Stimulated activated naive B cell treated with anti-CD40 and anti-IgM and Interleukin-4, amounts not matched to agents 10 μg/mL and 1 μg/mL and 100 μg/mL, for 72 hours (primary cell): ENCODE measurements around the gene SUZ12.
"Not testable (repeated sequence)": the region's sequence is repeated elsewhere in the genome, so short reads cannot be mapped to it uniquely, and the experiment has no call there.

Source experiments
- ATAC-seq, 2 donors: fragments of 150-1000 bp; cut with Tn5 transposase; replicated peaks; 2 replicates each; pipeline ENCODE4 v1.10.0; 2021; ENCODE audit warnings: moderate library complexity in 1 of 2
- DNase-seq: peaks from one replicate; pipeline ENCODE4 v3.0.0; 2021
- H3K27ac Mint-ChIP-seq: one replicate; pipeline ENCODE4 v1.8.0; 2022; ENCODE audit warnings: mild to moderate bottlenecking, mixed read lengths
- H3K27me3 Mint-ChIP-seq, 2 donors: one replicate each; pipeline ENCODE4 v1.8.0; 2022; ENCODE audit warnings: mixed read lengths in 2 of 2
- H3K36me3 Mint-ChIP-seq, 2 donors: one replicate each; pipeline ENCODE4 v1.8.0; 2022; ENCODE audit warnings: mixed read lengths in 2 of 2, mild to moderate bottlenecking in 1 of 2
- H3K4me1 Mint-ChIP-seq, 2 donors: one replicate each; pipeline ENCODE4 v1.8.0; 2022; ENCODE audit warnings: mixed read lengths in 2 of 2, mild to moderate bottlenecking in 1 of 2
- H3K4me3 Mint-ChIP-seq, 2 donors: one replicate each; pipeline ENCODE4 v1.8.0; 2022; ENCODE audit warnings: mild to moderate bottlenecking in 2 of 2, mixed read lengths in 2 of 2, moderate library complexity in 1 of 2
- H3K9me3 Mint-ChIP-seq, 2 donors: one replicate each; pipeline ENCODE4 v1.8.0; 2022; ENCODE audit warnings: mixed read lengths in 2 of 2, mild to moderate bottlenecking in 1 of 2

The SUZ12 gene

DNA sequence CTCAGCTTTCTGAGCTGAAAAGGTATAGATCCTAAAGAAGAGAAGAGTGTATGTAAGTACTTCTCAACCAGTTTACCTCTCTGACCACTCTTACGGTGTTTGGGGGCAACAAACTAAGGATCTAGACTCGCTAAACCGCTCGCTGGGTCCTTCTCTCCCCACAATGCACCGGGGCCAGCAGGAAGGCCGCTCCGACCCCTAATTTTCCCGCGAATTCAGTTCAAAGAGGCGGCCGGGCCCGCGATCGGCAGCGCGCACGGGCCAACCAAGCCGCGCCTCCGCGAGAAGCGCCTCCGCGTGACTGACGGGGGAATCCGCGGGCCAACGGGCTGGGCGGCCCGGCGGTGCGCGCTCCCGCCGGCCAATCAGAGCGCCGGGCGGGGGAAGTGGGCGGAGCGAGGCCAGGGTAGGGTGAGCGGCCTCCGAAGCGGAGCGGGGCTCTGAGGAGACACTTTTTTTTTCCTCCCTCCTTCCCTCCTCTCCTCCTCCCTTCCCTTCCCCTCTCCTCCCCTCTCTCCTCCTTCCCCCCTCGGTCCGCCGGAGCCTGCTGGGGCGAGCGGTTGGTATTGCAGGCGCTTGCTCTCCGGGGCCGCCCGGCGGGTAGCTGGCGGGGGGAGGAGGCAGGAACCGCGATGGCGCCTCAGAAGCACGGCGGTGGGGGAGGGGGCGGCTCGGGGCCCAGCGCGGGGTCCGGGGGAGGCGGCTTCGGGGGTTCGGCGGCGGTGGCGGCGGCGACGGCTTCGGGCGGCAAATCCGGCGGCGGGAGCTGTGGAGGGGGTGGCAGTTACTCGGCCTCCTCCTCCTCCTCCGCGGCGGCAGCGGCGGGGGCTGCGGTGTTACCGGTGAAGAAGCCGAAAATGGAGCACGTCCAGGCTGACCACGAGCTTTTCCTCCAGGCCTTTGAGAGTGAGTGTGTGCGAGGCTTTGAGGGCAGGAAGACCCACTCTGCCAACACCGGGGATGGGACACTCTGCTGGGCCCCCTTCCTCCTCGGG lies at the start of gene SUZ12:
Gene SUZ12, plus strand, starts transcription at position 393 of the 995 bp plus-strand sequence. Its CDS starts 240 bp downstream, at position 633.
- not testable (repeated sequence) for H3K4me1 Mint-ChIP-seq, H3K9me3 Mint-ChIP-seq, H3K36me3 Mint-ChIP-seq, H3K27me3 Mint-ChIP-seq
- H3K27ac Mint-ChIP-seq: peak within 1 kb of the TSS; percentile 90
- ATAC-seq: peak; percentile 94 to 98
- DNase-seq: peak; percentile 88
- peak within 1 kb of the TSS; percentile 87 for H3K4me3 Mint-ChIP-seq

GRCh38 chr17:31888124-31888523 lies 48.7 kb upstream of the SUZ12 start:
- H3K4me1 Mint-ChIP-seq: peaks cover 15 to 41% of the 10 kb centered on the region in 2 donors
- H3K27ac Mint-ChIP-seq: peak overlapping the region; percentile 99
- H3K27me3 Mint-ChIP-seq: no peaks in the 10 kb centered on the region
- H3K9me3 Mint-ChIP-seq: no peaks in the 10 kb centered on the region
- DNase-seq (peak; percentile 16), ATAC-seq (peak; percentile 50 to 58)
- peak overlapping the region; percentile 62 to 73 for H3K4me3 Mint-ChIP-seq
- H3K36me3 Mint-ChIP-seq: peaks cover 51 to 61% of the 10 kb centered on the region in 2 donors

DNA sequence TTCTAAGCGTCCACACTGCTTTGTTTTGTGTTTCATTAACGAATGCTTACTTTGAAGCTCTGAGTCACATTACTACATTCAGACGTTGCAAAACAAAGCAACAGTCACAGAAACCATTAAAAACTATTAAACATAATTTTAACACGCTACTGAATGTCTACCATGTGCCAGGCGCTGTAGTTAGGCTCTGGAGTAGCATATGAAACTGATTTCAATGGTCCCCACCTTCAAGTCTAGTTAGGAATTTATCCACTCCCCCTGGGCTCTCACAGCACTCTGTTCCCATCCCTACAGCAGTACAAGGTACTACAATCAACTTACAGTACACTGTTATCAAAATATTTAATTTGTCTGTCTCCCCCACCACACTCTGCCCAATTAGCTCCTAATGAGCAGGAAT lies 35.9 kb upstream of the SUZ12 start:
- ATAC-seq (peak; percentile 6 to 10), DNase-seq (no peak)
- Mint-ChIP-seq H3K4me3 (no peak overlapping the region), H3K36me3 (peaks cover 12% of the 10 kb centered on the region in 2 donors), H3K27ac (no peak overlapping the region), H3K9me3 (no peaks in the 10 kb centered on the region), H3K27me3 (no peaks in the 10 kb centered on the region), H3K4me1 (peaks cover 2 to 13% of the 10 kb centered on the region in 2 donors)

GRCh38 chr17:31902693-31903092 lies 34.1 kb upstream of the SUZ12 start:
- ATAC-seq (no peak), DNase-seq (no peak)
- Mint-ChIP-seq H3K9me3 (no peaks in the 10 kb centered on the region), H3K27me3 (peaks cover 0 to 4% of the 10 kb centered on the region in 2 donors), H3K36me3 (peaks cover 3 to 4% of the 10 kb centered on the region in 2 donors), H3K4me3 (no peak overlapping the region), H3K4me1 (peaks cover 2 to 12% of the 10 kb centered on the region in 2 donors), H3K27ac (no peak overlapping the region)

DNA sequence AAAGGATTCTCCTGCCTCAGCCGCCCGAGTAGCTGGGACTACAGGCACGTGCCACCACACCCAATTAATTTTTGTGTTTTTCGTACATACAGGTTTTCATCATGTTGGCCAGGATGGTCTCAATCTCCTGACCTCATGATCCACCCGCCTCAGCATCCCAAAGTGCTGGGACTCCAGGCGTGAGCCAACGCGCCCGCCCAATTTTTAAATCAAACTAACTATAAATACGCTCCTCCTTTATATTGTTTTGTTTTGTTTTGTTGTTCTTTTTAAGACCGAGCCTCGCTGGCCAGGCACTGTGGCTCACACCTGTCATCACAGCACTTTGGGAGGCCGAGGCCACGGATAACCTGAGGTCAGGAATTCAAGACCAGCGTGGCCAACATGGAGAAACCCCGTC lies 33.4 kb upstream of the SUZ12 start:
- Mint-ChIP-seq H3K36me3 (no peaks in the 10 kb centered on the region), H3K4me1 (peaks cover 0 to 8% of the 10 kb centered on the region in 2 donors), H3K27me3 (peaks cover 0 to 4% of the 10 kb centered on the region in 2 donors), H3K4me3 (no peak overlapping the region), H3K27ac (peak overlapping the region; percentile 62), H3K9me3 (no peaks in the 10 kb centered on the region)
- ATAC-seq (no peak), DNase-seq (no peak)

DNA sequence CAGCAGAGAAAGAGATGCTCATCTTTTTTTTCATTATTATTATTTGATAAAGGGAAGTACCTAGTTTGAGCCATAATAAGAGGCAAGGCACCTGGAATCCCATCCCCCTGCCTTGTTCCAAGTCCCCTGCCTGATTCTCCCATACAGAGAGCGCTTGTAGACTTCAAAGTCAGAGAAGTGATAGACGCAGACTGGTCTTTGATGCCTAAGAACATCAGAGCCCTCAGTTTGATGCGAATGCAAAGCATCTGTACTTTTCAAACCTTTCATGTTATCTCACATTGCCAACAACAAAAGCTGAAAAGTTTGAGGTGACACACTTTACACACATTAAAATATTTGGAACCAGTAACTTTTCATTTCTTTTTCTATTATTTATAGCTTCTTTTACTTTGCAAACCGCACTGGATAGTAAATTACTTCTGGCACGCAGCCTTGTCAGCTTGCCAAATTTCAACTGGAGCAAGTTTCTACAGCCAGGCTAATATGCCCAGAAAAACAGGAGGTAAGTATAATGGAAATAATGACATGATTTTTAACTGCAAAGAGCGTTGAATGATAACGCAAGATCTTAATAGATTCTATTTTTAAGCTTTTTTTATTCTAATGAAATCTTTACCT lies 29.4 kb upstream of the SUZ12 start:
- DNase-seq: no peak
- peaks cover 8 to 21% of the 10 kb centered on the region in 2 donors for H3K27me3 Mint-ChIP-seq
- H3K36me3 Mint-ChIP-seq: no peaks in the 10 kb centered on the region
- no peaks in the 10 kb centered on the region for H3K4me1 Mint-ChIP-seq
- H3K9me3 Mint-ChIP-seq: no peaks in the 10 kb centered on the region
- no peak overlapping the region for H3K27ac Mint-ChIP-seq
- ATAC-seq: no peak
- no peak overlapping the region for H3K4me3 Mint-ChIP-seq

DNA sequence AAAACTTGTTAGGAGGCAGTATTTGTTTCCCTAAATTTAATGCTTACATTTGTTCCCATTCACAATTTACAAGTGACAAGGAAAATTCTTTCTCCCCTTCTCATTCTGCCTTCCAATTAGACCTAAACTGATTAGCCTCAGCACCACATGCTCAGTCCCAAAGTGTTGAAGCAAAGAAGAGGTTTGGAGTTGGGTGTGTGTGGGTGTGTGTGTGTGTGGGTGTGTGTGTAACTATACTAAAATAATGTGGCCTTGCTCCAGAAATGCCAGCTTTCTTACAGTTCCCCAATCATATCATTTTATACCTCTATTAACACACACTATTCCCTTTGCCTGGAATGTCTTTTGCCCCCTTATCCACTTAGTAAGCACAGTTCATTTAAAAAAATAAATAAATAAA lies 28.4 kb upstream of the SUZ12 start:
- H3K27ac Mint-ChIP-seq: no peak overlapping the region
- no peaks in the 10 kb centered on the region for H3K4me1 Mint-ChIP-seq
- no peak overlapping the region for H3K4me3 Mint-ChIP-seq
- no peaks in the 10 kb centered on the region for H3K36me3 Mint-ChIP-seq
- H3K27me3 Mint-ChIP-seq: peaks cover 8 to 21% of the 10 kb centered on the region in 2 donors
- DNase-seq (no peak), ATAC-seq (no peak)
- H3K9me3 Mint-ChIP-seq: no peaks in the 10 kb centered on the region

DNA sequence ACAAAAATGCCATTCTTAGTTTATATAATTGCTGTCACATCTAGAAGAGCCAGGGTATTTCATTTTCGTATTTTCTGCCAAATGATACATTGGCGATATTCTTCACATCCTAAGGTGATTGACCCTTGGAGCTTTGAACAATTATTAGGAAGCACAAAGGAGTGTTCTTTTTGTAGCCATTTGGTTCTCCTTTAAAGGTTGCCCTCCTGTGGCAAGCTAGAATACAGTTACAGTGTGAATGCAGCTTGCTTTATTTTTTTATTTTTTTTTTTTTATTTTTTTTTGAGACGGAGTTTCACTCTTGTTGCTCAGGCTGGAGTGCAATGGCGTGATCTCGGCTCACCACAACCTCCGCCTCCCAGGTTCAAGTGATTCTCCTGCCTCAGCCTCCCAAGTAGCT lies 24.1 kb upstream of the SUZ12 start:
- ATAC-seq, H3K9me3 Mint-ChIP-seq, H3K36me3 Mint-ChIP-seq, H3K4me3 Mint-ChIP-seq, H3K4me1 Mint-ChIP-seq, DNase-seq, H3K27ac Mint-ChIP-seq: not testable (repeated sequence)
- peaks cover 17 to 24% of the 10 kb centered on the region in 2 donors for H3K27me3 Mint-ChIP-seq

GRCh38 chr17:31915456-31916100 lies 21.2 kb upstream of the SUZ12 start:
- no peaks in the 10 kb centered on the region for H3K36me3 Mint-ChIP-seq
- no peaks in the 10 kb centered on the region for H3K9me3 Mint-ChIP-seq
- DNase-seq (no peak), ATAC-seq (no peak)
- H3K4me3 Mint-ChIP-seq: no peak overlapping the region
- no peak overlapping the region for H3K27ac Mint-ChIP-seq
- H3K4me1 Mint-ChIP-seq: peaks cover 3 to 5% of the 10 kb centered on the region in 2 donors
- peaks cover 27 to 44% of the 10 kb centered on the region in 2 donors for H3K27me3 Mint-ChIP-seq

DNA sequence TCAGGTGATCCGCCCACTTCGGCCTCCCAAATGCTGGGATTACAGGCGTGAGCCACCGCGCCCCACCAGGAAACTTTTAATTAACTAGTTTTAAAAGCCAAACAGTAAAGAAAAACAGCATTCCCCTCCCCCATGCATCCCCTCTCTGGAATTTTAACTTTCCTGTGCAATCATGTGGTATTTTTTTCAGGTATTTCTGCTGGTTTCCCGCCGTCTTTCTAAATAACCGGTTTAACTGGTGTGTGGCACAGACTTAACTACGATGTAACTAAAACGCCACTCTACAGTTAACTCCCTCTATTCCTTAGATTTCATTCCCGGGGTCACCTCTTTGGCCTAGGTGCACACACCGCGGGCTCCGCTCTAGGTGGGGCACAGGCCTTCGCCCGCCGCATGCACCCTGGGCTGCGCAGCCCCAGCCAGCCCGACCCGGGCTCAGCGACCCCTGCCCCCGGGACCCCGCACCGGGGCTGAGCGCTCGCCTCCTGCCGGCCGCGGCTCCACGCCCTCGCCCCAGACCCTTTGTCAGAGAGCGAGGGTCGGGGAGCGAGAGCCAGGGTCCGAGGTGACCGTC lies 20.2 kb upstream of the SUZ12 start:
- ATAC-seq: no peak
- peaks cover 27 to 43% of the 10 kb centered on the region in 2 donors for H3K27me3 Mint-ChIP-seq

DNA sequence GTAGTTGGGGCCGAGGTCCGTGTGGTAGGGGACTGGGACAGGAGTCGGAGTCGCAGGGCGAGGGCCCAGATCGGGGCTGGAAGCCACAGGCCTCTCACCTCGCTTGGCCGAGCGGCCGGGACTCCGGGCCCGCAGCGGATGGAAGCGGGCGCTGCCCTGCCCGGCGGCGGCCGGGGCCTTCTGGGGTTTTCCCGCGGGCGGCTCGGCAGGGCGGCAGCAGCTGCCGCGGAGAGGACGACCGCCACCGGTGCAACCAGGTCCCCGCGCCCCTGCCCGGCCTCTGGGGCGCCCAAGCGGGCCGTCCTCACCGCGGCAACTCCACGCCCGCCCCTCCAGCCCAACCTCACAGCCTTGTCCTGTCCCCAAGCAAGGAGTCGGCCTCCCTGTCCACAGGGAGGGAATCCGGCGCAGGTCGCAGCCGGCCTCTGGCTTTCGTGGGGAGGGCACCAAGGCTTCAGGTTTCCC lies 19.7 kb upstream of the SUZ12 start:
- Mint-ChIP-seq H3K27me3 (peaks cover 22 to 38% of the 10 kb centered on the region in 2 donors), H3K27ac (no peak overlapping the region), H3K4me1 (peaks cover 3 to 5% of the 10 kb centered on the region in 2 donors), H3K9me3 (no peaks in the 10 kb centered on the region), H3K36me3 (no peaks in the 10 kb centered on the region), H3K4me3 (peak overlapping the region in 1 of 2 donors; percentile 25)
- ATAC-seq: peak; percentile 50 to 59
- no peak for DNase-seq

More for the DNA sequence above, 20.2 kb upstream of the SUZ12 start:
- Mint-ChIP-seq H3K4me1 (peaks cover 3 to 5% of the 10 kb centered on the region in 2 donors), H3K36me3 (no peaks in the 10 kb centered on the region), H3K4me3 (no peak overlapping the region), H3K27ac (no peak overlapping the region), H3K9me3 (no peaks in the 10 kb centered on the region)
- no peak for DNase-seq

DNA sequence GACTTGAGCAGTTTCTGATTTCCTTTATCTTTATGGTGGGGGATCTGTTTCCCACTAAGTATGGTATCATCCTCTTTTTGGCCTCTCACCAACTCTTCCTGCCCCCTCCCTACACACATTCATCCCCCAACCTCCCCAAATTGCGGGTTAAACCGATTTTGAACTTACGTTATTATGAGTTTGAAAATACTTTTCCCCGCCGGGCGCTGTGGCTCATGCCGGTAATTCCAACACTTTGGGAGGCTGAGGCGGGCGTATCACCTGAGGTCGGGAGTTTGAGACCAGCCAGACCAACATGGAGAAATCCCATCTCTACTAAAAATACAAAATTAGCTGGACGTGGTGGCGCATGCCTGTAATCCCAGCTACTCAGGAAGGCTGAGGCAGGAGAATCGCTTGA lies 19.1 kb upstream of the SUZ12 start:
- peaks cover 20 to 37% of the 10 kb centered on the region in 2 donors for H3K27me3 Mint-ChIP-seq
- not testable (repeated sequence) for H3K9me3 Mint-ChIP-seq, DNase-seq, H3K36me3 Mint-ChIP-seq, H3K27ac Mint-ChIP-seq, H3K4me1 Mint-ChIP-seq, ATAC-seq
- H3K4me3 Mint-ChIP-seq: peak overlapping the region in 1 of 2 donors; percentile 25

- Mint-ChIP-seq H3K4me1 (peaks cover 5 to 6% of the 10 kb centered on the region in 2 donors), H3K27ac (no peak overlapping the region), H3K36me3 (no peaks in the 10 kb centered on the region), H3K27me3 (peaks cover 20 to 37% of the 10 kb centered on the region in 2 donors), H3K4me3 (no peak overlapping the region), H3K9me3 (no peaks in the 10 kb centered on the region)
- ATAC-seq (no peak), DNase-seq (no peak)
These were observed 18.1 kb upstream of the SUZ12 start for GRCh38 chr17:31918701-31919128.
